GM18858 (cell line): ENCODE results near the gene ZNF732.
"Not testable (repeated sequence)": the region's sequence is repeated elsewhere in the genome, so short reads cannot be mapped to it uniquely, and the experiment has no call there.

Experiments
- ATAC-seq: cut with Tn5 transposase; IDR thresholded peaks from one replicate; pipeline ENCODE4 v1.9.1; 2021; ENCODE audit not compliant: unreplicated experiment

ZNF732 gene

DNA sequence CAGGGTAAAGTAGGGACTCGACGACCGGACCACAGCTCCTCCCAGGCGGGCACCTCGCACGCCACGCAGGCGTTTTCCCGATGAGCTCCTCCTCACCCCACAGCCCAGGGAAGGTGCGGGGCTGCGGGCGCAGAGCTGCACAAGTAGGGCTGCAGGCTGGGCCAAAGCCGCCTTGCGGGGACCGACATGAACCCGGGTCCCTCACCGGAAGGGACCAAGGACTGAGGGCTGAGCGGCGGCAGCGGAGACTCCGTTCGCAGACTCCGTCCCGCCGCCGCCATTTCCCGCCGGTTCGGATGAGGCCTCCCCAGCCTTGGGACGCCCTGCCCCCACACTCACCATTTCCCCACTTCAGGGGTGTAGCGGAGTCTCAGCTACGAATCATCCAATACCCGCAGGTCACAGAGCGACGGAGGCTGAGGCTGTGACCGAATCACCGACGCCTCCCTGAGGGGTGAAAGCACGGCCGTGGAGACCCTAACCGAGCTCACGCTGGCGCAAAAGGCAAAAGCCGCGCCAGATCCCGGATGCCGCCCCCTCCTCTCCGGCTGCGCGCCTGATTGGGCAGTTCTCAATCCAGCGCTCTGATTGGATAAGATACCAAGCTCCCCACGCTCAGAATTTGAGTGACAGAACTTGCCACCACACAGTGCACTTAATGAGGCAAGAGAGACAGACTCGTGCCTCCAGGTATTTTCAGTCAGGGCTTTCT is at the start of gene ZNF732:
Gene ZNF732, minus strand, starts transcription at position 506 of the 712 bp plus-strand sequence. Its CDS starts 164 bp downstream, at position 342.
- no peak for ATAC-seq

- no peak for ATAC-seq
These were observed 34.7 kb upstream of the ZNF732 start for GRCh38 chr4:340011-340410.

- no peak for ATAC-seq
These were observed 33.5 kb upstream of the ZNF732 start for GRCh38 chr4:338759-339097.

DNA sequence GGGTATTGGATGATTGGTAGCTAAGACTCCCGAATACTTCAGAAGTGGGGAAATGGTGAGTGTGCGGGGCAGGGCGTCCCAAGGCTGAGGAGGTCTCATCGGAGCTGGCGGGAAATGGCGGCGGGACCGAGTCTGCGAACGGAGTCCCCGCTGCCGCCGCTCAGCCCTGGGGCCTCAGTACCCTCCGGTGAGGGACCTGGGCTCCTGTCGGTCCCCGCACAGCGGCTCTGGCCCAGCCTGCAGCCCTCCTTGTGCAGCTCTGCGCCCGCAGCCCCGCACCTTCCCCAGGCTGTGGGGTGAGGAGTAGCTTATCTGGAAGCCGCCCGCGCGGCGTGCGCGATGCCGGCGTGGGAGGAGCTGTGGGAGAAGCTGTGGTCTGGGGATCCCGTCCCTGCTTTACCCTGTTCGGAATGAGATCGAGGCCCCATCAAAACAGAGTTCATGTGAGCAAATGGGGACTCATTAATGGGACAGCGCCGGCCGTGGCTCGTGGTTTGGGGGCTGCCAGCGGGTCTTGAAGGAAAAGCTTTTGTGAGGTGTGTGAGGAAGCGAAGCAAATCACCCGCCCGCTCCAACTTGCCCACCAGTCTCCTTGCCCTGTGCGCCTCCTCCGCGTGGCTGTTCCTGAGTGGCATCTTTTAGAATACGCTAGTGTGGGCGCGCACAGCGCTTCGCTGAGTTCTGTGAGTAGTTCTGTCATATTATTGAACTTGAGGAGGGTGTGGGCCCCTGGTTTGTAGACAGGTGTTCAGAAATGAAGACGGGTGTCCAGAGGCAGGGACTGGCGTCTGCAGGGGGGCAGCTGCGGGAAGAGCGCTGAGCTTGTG is 32.9 kb upstream of the ZNF732 start:
- peak; percentile 13 for ATAC-seq

DNA sequence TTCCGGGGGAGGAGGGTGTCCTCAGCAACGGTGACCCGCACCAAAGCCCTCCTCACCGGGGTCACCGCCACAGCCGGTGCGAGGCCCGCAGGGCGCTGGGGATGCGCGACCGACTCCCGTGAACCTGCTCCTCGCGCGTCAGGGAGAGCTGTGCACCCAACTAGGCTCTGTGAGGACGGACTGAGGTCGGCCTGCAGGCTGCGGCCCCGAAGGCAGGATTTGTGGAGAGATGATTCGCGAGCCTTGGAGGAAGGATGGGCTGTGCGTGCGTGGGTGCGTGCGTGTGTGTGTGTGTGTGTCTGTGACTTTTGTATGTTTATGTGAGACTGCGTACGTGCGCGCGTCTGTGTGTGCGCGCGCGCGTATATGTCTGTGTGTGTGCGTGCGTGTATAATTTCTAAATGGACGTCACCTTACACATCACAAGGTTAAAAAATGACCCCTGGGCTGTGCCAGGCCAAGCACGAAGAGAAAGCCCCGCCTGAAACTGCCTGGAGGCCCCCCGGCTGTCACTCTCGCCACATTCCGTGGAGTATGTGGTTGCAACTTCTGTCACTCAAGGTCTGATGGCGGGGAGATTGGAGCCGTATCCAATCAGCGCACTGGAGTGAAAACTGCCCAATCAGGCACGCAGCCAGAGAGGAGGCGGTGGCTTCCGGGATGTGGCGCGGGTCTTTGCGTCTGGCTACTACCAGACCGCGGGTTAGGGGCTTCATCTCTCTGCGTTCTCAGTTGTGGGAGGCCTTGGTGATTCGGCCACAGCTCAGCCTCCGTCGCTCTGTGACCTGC is 32.1 kb upstream of the ZNF732 start, which contains the start of gene ZNF141:
Gene ZNF141, plus strand, starts transcription at position 672 of the 789 bp plus-strand sequence. CDS start 170 bp downstream, outside the sequence.
- ATAC-seq = peak; percentile 92

- ATAC-seq = no peak
These were observed 31.5 kb upstream of the ZNF732 start for GRCh38 chr4:336893-337142.

DNA sequence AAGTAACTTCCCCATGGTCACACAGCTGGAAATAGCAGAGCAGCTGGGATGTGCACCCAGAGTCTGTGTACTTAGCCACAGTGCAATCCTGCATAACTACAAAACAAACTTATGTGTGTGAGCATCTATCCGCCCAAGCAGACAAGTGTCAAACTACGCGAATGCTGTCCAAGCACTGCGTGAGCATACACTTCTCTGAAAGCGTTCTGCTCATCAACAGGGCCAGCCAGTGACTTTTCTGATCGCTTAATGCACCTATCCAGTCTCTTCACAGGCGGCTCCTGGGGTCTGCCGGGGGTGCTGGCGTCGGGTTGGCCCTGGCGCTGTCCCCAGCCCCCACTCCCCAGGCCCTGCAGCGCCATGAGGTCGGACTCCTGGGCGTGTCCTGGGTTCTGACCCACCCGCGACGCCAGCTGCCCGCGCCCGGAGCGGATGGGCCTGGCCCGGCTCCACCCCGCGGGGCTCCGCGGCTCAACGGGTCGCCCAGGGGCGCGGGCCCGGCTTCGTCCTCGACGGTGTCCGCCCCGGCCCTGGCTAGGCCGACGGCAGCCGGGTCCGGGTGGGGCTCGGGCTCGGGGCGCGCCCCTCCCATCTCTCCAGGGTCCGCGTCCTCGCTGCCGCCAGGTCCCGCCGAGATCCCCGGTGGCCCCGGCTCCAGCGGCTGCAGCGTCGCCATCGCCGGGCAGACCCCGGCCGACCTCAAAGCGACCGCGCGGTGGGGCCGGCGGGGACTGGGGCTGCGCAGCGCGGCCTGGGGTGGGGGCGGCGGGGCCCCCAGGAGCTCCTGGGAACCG is 31.0 kb upstream of the ZNF732 start:
- no peak for ATAC-seq

- ATAC-seq = no peak
These were observed 30.2 kb upstream of the ZNF732 start for GRCh38 chr4:335515-335914.

GRCh38 chr4:328729-329128 is 23.5 kb upstream of the ZNF732 start:
- ATAC-seq = no peak

GRCh38 chr4:314296-314903 is 9.1 kb upstream of the ZNF732 start:
- ATAC-seq = no peak

DNA sequence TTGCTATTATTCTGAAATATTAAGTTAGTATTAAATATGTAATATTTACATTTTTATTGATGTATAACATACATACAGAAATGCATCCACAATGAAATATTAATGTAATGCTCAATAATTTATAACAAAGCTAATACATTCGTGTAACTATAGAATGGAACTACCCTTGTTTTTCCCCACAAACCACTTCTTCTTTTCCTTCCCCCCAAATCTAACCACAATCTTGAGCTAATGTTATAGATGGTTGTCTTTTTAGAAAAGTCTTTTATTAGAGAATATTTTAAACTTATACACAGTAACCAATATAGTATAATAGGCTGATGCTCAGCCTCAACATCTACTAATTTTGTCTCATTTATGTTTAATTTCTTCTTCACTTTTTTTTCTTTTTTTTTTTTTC is 4.5 kb upstream of the ZNF732 start:
- ATAC-seq = no peak

GRCh38 chr4:306551-306961 is 1.3 kb upstream of the ZNF732 start:
- ATAC-seq = no peak

DNA sequence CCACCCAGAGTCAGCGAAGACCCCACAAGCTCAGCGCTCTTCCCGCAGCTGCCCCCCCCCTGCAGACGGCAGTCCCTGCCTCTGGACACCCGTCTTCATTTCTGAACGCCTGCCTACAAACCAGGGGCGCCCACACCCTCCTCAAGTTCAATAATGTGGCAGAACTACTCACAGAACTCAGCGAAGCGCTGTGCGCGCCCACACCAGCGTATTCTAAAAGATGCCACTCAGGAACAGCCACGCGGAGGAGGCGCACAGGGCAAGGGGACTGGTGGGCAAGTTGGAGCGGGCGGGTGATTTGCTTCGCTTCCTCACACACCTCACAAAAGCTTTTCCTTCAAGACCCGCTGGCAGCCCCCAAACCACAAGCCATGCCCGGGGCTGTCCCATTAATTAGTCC is 758 bp downstream of the ZNF732 start:
- ATAC-seq = not testable (repeated sequence)

DNA sequence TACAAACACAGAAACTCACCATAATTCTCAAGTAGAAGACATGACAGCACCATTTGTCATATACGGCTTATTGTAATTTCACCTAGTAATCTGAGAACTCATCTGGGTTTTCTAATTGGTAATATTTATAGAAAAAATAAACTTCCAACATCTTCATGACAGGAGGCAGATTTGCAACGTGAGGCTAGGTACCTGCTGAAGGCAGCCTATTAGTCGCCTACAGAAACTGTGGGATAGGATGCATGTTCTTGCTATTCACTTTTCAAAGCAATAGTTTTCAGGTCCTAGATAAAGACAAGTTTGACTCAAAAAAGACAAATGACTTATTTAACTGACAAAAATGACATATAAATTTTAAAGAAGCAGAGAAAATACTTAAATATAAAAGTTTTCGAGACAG is 2.9 kb downstream of the ZNF732 start:
- no peak for ATAC-seq

- no peak for ATAC-seq
These were observed 10.5 kb downstream of the ZNF732 start for GRCh38 chr4:294732-295131.

GRCh38 chr4:288891-289290 is 16.4 kb downstream of the ZNF732 start:
- no peak for ATAC-seq

GRCh38 chr4:273309-274017 is 31.8 kb downstream of the ZNF732 start:
- ATAC-seq = no peak

- no peak for ATAC-seq
These were observed 33.7 kb downstream of the ZNF732 start for GRCh38 chr4:271492-272103.

DNA sequence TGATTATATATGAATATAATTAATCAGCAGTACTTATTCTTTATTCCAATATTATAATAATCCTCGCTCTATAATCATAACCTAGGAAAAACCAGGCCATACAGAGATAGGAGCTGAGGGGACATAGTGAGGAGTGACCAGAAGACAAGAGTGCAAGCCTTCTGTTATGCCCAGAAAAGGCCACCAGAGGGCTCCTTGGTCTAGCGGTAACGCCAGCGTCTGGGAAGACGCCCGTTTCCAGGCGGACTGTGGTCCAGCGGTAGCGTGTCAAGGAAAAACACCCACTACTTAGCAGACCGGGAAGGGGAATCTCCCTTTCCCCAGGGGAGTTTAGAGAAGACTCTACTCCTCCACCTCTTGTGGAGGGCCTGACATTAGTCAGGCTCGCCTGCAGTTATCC is 46.0 kb downstream of the ZNF732 start:
- ATAC-seq = not testable (repeated sequence)

DNA sequence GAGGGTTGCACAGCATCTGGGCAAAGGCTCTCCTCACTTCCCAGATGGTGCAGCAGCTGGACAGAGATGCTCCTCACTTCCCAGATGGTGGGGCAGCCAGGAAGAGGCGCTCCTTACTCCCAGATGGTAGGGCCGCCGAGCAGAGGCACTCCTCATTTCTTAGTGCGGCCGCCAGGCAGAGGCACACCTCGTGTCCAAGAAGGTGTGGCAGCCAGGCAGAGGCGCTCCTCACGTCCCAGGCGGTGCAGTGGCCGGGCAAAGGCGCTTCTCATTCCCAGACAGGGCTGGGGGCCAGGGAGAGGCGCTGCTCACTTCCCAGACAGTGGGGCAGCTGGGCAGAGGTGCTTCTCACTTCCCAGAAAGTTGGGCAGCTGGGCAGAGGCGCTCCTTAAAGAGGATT is 48.8 kb downstream of the ZNF732 start:
- ATAC-seq = no peak
